Gastrocnemius medialis (tissue), 4 donors: ENCODE measurements around the gene RAB7A.

Source experiments
- POLR2A ChIP-seq, 2 donors: fragments of 450-650 bp; IDR thresholded peaks; one replicate each; pipeline ENCODE4 v1.6.1; 2017; ENCODE audit warnings: antibody characterized with exemption in 2 of 2, mild to moderate bottlenecking in 2 of 2, moderate library complexity in 2 of 2
- TF ChIP-seq, protein P1 (sequence below), 5 experiments: fragments of 450-650 bp in 3 of 5; fragments of 200-600 bp in 2 of 5; sonication (generic) in 2 of 5; IDR thresholded peaks in 4 of 5; conservative IDR thresholded peaks in 1 of 5; 1 replicate in 4 of 5; 2 replicates in 1 of 5; pipeline ENCODE4 v1.5.1; 2016 to 2019; ENCODE audit warnings: antibody characterized with exemption in 5 of 5, mild to moderate bottlenecking in 3 of 5, moderate library complexity in 3 of 5

DNA sequence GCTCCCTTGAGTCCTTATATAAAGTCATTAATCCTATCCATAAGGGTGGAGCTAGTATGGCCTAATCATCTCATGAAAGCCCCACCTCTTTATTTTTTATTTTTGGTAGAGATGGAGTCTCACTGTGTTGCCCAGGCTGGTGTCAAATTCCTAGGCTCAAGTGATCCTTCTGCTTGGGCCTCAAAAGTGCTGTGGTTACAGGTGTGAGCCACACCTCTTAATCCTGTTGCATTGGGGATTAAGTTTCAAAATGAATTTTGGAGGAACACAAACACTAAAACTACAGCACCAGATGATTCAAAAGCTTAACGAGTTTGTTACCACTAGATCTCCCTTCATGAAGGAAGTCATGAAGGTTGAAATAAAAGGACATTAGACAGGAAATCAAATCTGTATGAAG, 27.7 kb downstream of the RAB7A start:
- TF ChIP-seq, protein P1, sequence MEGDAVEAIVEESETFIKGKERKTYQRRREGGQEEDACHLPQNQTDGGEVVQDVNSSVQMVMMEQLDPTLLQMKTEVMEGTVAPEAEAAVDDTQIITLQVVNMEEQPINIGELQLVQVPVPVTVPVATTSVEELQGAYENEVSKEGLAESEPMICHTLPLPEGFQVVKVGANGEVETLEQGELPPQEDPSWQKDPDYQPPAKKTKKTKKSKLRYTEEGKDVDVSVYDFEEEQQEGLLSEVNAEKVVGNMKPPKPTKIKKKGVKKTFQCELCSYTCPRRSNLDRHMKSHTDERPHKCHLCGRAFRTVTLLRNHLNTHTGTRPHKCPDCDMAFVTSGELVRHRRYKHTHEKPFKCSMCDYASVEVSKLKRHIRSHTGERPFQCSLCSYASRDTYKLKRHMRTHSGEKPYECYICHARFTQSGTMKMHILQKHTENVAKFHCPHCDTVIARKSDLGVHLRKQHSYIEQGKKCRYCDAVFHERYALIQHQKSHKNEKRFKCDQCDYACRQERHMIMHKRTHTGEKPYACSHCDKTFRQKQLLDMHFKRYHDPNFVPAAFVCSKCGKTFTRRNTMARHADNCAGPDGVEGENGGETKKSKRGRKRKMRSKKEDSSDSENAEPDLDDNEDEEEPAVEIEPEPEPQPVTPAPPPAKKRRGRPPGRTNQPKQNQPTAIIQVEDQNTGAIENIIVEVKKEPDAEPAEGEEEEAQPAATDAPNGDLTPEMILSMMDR (IDR thresholded peaks at IDR 0.05 in 4 of 5, conservative IDR thresholded peaks at IDR 0.05 in 1 of 5): no peak
- TF ChIP-seq POLR2A (IDR thresholded peaks at IDR 0.05): no peak
